Fibroblast of the conjunctiva (primary cell): ENCODE data around the gene CD163.
"Not testable (repeated sequence)": the region's sequence is repeated elsewhere in the genome, so short reads cannot be mapped to it uniquely, and the experiment has no call there.

Experiments used
- DNase-seq: peaks from one replicate; pipeline ENCODE4 v3.0.0-alpha.2; 2010; ENCODE audit warnings: low read depth

The CD163 gene

DNA sequence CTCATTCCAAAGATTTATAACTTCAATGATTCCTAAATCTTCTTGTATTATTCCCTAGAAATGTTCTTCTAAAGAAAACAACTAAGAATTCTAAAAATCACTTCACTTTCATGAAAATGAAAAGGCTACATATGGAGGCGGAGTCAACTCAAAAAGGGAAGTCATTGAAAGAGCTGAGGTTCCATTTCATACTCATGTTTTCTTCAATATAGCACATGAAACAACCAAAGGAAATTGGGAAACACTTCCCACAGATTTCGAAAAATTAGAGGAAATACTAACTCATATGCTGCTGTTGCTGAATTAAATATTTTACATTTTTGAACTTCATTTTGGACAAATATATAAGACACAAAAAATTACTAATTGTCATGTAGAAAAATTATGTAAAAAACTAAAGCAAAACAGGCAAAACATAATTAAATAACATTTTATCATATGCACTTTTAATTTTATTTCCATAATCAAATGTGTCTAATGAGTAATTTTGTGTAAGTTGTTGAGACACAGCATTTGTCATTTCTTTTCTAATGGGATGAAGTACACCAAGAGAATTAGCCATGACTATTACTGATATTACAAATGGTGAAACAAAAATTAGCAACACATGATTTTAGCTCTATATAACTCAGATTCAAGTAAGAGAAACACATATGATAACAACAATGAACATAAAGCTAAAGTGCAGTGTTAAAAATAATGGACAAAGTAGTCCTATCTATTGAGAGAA lies at the start of gene CD163:
CD163 (minus strand) TSS at position 92 of the 730 bp plus-strand sequence; CDS start at position 5, 87 bp downstream.
- DNase-seq, result no peak

DNA sequence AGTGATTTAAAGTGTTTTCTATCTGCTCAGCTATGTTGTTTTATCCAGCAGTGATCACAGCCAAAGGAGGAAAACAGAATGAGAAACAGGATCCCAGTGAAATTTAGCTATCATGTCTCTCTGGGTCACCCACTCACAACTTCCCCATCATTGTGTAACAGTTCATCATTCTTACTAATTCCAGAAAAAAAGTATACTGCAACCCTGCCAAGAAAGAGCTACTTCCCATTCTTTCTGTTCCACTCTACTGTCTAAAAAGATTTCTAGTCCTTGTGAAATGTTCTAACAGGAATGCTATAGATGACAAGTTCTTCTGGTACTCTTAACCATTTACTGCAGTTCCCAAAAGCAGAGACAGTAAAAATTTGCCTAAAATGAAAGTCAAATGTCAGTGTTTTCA lies 39.2 kb upstream of the CD163 start:
- DNase-seq, result peak; percentile 4

DNA sequence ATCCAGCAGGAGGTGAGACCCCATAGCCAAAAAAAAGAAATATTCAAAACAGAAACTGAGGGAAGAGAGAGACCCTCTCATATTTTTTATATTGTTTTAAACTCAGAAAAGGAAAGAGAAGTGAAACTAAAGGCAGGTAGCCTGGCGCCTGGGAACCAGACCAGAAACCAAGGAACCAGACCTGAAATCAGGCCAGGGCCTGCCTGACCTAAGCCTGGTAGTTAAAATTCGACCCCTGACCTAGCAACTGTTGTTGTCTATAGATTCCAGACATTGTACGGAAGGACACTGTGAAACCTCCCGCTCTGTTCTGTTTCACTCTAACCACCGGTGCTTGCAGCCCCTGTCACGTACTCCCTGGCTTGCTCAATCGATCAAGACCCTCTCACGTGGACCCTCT lies 38.5 kb upstream of the CD163 start:
- no peak for DNase-seq

DNA sequence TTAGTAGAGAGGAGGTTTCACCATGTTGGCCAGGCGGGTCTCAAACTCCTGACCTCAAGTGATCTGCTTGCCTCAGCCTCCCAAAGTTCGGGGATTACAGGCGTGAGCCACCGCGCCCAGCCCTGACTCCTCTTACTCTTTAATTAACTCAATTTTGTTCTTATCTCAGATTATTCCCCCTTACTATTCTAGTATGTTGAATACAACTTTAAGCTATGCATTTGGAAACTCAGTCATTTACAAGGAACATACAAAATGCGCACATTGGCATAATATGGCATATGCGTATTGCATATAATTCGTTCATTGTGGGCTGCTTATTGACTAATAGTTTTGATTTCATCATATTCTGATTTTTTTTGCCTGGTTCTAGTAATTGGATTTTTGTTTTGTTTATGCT lies 10.8 kb upstream of the CD163 start:
- DNase-seq, result no peak

DNA sequence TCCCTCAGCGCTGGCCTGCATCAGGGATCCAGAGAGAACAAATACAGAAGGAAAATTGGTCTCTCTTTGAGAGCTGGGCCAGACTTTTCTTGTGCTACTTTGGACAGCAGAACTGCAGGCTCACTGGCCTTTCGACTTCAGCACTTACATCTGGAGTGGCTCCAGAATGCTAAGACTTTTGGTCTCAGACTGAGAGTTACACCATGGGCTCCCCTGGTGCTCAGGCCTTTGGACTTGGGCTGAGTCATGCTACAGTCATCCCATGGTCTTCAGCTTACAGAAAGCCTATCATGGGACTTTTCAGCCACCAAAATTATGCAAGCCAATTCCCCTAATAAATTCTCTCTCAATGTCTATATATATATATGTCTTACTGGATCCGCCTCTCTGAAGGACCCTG lies 9.0 kb upstream of the CD163 start:
- peak; percentile 85 for DNase-seq

DNA sequence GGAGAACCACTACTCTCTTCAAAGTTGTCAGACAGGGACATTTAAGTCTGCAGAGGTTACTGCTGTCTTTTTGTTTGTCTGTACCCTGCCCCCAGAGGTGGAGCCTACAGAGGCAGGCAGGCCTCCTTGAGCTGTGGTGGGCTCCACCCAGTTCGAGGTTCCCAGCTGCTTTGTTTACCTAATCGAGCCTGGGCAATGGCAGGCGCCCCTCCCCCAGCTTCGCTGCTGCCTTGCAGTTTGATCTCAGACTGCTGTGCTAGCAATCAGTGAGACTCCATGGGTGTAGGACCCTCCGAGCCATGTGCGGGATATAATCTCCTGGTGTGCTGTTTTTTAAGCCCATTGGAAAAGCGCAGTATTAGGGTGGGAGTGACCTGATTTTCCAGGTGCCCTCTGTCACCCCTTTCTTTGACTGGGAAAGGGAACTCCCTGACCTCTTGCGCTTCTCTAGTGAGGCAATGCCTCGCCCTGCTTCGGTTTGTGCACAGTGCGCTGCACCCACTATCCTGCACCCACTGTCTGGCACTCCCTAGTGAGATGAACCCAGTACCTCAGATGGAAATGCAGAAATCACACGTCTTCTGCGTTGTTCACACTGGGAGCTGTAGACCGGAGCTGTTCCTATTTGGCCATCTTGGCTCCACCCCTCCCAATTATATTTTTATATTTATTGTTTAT lies 6.4 kb upstream of the CD163 start:
- not testable (repeated sequence) for DNase-seq

DNA sequence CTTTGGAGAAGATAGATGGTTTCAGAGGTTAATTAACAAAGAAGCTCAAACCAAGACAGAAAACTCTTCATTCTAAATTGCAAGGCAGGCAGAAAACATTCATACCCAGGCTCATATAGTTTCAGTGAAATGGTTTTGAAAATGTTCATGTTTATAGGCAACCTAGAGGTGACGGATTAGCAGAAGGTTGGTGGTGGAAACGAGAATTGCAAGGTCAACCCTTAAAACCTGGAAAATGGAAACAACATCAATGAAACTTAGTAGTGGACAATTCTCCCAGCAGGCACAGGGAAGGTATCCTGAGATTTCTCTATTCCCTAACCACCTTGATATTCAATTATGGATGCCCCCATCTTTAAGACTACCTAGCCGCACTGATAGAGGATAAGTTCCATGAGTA lies 965 bp downstream of the CD163 start:
- no peak for DNase-seq

DNA sequence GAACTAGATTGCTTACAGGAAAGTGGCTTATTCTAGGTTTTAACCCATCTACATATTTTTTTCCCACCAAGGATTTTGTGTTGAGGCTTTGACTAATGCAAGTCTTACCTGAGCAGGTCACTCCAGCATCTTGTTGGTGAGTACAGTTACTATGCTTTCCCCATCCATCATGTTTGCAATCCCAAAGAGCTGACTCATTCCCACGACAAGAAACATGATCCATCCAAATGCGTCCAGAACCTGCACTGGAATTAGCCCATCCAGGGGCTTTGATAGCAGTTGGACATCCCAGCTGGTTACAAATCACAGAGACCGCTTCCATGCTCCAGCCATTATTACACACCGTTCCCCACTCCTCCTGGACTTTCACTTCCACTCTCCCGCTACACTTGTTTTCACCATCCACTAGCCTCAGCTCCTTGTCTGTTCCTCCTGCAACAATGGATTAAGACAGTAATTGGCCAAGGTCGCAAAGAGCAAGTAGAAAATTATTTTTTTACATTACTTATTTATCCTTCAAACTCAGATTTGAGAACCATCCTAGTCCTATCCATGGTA lies 2.5 kb downstream of the CD163 start:
- peak; percentile 3 for DNase-seq

DNA sequence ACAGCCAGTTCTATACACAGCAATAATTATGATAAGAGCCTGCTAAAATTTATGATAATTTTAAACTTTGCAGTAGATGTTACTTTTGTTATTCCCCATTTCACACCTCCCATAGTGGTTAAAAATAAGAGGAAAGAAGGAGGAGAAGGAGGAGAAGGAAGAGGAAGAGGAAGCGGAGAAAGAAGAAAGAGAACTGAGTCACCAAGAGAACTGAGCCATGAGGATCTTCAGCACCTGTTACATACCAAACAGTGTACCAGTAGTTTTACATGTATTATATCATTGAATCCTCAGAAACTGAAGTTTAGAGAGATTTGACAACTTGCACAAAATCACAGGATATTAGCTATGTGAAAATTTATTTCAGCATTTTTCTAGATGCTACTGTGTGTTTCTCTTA lies 3.9 kb downstream of the CD163 start:
- no peak for DNase-seq

DNA sequence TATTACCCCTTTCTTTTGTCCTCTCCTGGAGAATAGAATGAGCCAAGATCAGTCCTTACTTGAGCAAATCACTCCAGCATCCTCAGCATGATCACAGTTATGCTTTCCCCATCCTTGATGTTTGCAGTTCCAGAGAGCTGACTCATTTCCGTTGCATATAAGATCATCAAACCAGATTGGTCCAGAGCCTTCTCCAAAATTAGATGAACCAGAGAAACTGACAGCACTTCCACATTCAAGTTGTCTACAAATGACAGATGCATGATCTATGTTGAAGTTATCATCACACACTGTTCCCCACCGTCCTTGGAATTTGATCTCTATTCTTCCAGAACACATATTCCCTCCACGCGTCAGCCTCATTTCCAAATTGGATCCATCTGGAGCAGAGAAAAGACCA lies 4.8 kb downstream of the CD163 start:
- DNase-seq, result peak; percentile 63

DNA sequence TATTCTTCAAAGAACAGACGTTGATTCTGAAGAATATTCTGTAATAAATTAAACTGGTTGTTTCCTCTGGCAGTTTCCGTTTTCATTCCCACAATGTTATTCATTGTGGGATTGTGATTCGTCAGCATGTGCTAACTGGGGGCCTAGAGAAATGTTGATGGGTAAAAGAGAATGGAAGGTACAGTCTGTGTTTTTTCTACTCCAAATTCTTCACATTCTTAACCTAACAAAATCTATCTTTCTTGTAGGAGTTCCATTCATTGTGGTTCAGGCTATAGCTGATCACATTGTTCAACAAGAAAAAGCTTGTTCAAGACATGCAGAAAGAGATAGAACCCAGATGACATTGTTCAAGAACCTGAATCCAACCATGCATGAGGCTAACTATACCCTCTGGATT lies 5.9 kb downstream of the CD163 start:
- DNase-seq, result no peak

DNA sequence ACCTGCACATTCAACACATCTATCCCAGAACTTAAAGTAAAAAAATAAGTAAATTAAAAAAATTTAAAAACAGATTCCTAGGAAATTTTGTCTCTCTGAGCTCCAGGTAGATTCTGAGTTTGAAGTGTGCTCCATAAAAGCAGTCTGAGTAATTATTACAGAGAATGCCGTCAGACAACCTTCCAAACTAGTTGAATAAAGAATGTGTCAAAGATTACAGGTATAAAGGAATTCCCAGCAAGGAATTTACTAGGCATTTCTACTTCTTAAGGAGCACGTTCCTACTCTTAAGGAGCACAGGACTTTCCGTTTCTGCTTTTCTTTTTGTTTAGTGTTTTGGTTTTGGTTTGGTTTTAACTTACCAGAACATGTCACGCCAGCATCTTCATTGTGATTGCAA lies 7.1 kb downstream of the CD163 start:
- DNase-seq, result no peak

DNA sequence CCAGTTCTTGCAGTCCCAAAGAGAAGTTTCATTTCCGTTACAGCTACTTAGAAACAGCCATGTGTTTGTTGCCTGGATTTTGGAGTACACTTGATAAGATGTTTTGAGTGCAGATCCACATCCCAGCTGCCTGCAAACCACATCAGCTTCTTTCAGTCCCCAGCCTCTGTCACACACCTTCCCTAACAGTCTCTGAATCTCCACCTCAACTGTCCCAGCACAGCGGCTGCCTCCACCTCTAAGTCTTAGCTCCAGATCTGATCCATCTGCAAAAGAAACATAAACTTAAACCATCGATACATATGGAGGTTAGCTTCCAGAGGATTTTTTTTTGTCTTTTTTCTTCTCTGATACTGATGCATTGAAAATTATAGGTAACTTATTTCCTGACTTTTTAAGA lies 8.4 kb downstream of the CD163 start:
- no peak for DNase-seq

DNA sequence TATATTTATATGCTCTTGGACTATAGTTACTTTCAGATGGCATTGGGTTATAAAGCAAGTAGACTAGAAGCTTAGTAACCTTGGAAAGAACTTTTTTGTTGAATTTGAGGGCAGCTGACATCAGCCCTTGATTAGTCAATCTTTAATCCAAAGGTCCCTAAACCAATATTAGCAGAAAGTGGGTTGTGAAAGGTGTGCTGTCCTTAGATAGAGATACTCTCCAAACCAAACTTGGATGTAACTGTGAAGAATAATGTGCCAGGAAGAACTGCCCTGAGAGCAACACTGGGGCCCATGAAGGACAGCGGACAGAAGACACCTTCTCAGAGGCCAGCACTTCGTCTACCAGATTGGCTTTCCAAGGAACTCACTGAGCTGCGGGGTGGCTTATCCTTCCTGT lies 10.6 kb downstream of the CD163 start:
- DNase-seq, result no peak

DNA sequence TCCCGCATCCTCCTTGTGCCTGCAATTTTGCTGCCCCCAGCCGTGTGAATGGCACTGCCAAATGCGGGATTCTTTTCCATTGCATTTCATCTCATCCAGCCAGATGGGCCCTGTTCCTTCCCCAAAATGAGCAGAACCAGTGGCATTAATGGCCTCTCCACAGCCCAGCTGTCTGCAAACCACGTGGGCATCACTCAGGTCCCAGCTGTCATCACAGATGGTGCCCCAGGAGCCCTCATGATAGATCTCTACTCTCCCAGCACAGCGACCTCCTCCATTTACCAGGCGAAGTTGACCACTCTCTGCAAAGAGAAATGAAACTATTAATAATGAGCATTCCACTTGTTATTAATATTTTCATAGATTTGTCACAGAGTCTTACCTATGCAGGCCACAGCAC lies 17.1 kb downstream of the CD163 start:
- no peak for DNase-seq

DNA sequence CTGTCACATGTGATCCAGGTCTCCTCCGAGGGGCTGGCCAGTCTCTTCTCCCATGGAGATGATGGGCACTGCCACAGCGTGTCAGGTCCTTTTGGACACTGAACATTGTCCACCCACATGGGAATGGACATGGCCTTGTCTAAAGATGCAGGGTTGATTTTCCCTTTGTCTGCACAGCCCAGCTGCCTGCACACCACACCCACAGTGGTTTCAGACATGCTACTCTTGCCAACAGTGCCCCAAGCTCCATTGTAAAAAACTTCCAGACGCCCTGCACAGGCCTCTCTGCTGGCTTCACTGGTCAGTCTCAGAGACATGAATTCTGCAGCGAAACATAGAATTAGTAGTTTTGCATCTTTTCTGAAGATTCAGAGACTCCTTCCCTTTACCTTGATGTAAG lies 18.5 kb downstream of the CD163 start:
- DNase-seq, result no peak

DNA sequence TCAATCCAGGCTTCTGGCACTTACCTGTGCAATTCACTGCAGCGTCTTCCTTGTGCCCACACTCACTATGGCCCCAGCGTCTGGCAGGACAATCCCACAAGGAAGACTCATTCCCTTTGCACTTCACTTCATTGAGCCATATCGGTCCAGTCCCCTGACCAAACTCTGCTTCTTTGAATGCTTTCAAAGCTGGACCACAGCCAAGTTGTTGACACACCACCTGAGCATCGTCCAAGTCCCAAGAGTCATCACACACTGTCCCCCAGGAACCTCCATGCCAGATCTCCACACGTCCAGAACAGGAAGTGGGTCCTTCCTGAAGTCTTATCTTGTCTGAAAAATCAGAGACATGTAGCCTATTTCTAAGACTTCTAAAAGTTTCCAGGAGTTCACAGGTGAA lies 20.2 kb downstream of the CD163 start:
- no peak for DNase-seq

DNA sequence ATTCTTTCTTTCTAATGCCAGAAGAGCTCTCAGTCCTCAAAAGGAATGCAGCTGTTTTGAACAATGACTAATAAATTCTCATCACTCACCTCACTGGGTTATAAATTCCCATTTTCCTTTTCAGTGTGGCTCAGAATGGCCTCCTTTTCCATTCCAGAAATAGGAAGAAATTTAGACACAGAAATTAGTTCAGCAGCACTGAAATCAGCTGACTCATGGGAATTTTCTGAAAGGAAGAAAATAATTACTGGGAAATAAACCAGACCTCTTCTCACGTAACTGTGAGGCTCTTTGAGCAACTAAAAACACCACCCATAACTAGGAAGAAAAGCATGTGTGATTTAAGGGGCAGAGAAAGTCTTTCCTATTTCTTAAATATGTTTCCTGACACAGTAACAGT lies 23.8 kb downstream of the CD163 start:
- DNase-seq, result no peak

DNA sequence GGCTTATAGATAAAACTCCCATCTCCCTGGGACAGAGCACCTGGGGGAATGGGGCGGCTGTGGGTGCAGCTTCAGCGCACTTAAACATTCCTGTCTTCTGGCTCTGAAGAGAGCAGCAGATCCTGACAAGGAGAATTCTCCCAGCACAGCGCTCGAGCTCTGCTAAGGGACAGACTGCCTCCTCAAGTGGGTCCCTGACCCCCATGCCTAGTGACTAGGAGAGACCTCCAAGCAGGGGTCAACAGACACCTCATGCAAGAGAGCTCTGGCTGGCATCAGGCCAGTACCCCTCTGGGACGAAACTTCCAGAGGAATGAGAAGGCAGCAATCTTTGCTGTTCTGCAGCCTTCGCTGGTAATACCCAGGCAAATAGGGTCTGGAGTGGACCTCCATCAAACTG lies 31.5 kb downstream of the CD163 start:
- no peak for DNase-seq

DNA sequence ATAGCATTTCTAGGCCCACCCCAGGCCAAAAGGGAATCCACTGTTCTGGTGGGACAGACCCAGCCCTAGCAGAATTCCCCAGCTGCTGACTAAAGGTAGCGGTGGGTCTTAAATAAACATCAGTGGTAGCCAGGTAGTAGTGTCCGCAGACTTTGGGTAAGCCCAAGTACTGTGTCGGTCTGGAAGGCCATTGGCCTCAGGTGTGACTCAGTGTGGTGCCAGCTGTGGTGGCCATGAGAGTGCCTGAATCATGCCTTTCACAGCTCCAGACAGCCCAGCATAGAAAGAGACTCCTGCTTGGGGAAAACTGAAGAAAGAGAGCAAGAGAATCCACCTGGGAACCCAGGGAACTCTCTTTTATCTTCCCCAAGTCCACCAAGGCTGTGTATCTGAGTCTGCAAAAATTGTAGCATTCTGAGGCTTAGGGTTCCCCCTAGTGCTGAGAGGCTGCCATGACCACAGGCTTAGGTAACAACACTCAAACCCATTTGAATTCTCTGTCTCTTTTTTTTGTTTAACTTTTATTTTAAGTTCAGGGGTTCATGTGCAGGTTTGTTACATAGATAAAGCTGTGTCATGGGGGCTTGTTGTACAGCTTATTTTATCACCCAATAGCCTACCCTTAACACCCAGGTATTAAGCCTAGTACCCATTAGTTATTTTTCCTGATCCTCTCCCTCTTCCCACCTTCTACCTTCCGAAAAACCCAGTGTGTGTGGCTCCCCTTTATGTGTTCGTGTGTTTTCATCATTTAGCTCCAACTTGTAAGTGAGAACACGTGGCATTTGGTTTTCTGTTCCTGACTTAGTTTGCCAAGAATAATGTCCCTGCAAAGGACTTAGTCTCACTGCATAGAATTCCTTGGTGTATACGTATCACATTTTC lies 43.0 kb downstream of the CD163 start:
- DNase-seq, result peak; percentile 20

DNA sequence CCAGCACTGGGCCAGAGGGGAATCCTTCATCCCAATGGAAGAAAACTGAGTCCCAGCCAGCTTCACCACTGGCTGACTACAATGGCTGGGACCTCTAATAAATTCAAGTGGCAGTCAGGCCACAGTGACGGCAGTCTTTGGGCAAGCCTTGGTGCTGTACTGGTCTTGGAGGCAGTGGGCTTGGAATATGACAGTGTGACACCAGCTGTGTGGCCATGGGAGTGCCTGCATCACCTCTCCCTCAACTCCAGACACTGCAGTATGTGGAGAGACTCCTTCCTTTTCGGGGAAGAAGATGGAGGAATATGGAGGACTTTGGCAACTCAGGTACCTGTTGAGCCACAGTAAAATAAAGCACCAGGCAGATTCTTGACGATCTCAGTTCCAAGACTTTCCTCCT lies 43.6 kb downstream of the CD163 start:
- DNase-seq, result no peak

DNA sequence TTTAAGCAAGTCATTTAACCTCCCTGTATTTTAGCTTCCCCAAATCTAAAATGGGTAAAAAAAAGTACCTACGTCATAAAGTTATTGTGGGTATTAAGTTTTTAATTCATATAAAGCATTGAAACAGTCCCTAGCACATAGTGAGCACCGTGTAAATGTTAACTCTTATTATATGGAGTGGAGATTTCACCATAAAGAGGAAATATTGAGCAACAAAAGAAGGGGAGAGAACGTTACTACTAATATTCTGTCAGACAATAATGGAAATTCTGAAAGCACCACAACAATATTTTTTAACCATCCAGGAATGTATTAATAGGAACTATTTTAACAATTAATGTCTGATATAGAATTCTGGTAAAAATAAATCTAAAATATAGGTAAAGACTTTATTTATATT lies 51.8 kb downstream of the CD163 start:
- DNase-seq, result no peak

DNA sequence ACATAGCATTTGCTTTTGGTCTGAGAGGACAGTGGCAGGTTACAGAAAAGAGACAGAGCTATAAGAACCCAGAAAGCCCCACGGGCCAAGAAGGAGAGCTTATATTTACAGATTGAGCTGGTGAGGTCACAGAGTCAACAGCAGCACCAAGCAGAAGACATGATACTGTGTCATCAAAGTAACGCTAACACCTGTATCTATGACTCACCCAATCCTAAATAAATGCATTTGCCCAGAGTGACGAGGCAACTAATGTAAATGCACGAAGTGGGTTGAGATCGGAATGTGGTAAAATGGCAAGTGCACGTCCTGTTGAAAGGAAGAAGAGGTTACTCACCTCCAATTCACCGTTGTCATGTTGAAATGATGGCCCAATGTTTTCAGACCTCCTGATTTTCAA lies 52.9 kb downstream of the CD163 start:
- DNase-seq, result no peak
